Measurements from ENCODE around the gene DSP. TPM values are rescaled to one million over a fixed set of nuclear protein-coding genes. Genes with fewer than 3 reads are reported as not detected.

Gene DSP
- total RNA-seq, 1 experiment from 2014 or later, result 76.1 TPM

- no peak for DNase-seq (ENCODE audit: low spot score)
- no peak for ATAC-seq
- CTCF ChIA-PET, result no interaction called here
- Mint-ChIP-seq H3K9me3 (no peaks in the 10 kb centered on the region; the same call in 1 of the 2 replicates), H3K36me3 (no peaks in the 10 kb centered on the region), H3K4me3 (no peak overlapping the region), H3K27ac (no peak overlapping the region), H3K27me3 (ENCODE audit: low read depth) (no peaks in the 10 kb centered on the region; the same call in 1 of the 2 replicates), H3K4me1 (peaks cover 15% of the 10 kb centered on the region)
- POLR2A ChIA-PET, result no interaction called here
- no peak for TF ChIP-seq CREM (CRISPR knock-in tag; IDR thresholded peaks at IDR 0.05)
- no peak for TF ChIP-seq ZMAT4 (CRISPR knock-in tag; IDR thresholded peaks at IDR 0.05)
- TF ChIP-seq TEAD4 (CRISPR knock-in tag; IDR thresholded peaks at IDR 0.05), result no peak
- no peak for TF ChIP-seq TEAD1 (CRISPR knock-in tag; IDR thresholded peaks at IDR 0.05)
- TF ChIP-seq AFF4 (CRISPR knock-in tag; IDR thresholded peaks at IDR 0.05; ENCODE audit: borderline replicate concordance), result no peak
- TF ChIP-seq ZNF416 (CRISPR knock-in tag; IDR thresholded peaks at IDR 0.05), result no peak
- no peak for TF ChIP-seq ELF4 (CRISPR knock-in tag; IDR thresholded peaks at IDR 0.05; ENCODE audit: low read depth)
- TF ChIP-seq NR1H2 (CRISPR knock-in tag; IDR thresholded peaks at IDR 0.05), result no peak
- no peak for TF ChIP-seq AR (CRISPR knock-in tag; IDR thresholded peaks at IDR 0.05)
- no peak for TF ChIP-seq ZNF121 (CRISPR knock-in tag; IDR thresholded peaks at IDR 0.05)
- TF ChIP-seq NFE2L1 (CRISPR knock-in tag; IDR thresholded peaks at IDR 0.05), result no peak
- TF ChIP-seq NFYB (CRISPR knock-in tag; conservative IDR thresholded peaks at IDR 0.05; ENCODE audit: low read depth), result no peak
- TF ChIP-seq, protein P1, sequence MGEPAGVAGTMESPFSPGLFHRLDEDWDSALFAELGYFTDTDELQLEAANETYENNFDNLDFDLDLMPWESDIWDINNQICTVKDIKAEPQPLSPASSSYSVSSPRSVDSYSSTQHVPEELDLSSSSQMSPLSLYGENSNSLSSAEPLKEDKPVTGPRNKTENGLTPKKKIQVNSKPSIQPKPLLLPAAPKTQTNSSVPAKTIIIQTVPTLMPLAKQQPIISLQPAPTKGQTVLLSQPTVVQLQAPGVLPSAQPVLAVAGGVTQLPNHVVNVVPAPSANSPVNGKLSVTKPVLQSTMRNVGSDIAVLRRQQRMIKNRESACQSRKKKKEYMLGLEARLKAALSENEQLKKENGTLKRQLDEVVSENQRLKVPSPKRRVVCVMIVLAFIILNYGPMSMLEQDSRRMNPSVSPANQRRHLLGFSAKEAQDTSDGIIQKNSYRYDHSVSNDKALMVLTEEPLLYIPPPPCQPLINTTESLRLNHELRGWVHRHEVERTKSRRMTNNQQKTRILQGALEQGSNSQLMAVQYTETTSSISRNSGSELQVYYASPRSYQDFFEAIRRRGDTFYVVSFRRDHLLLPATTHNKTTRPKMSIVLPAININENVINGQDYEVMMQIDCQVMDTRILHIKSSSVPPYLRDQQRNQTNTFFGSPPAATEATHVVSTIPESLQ (CRISPR knock-in tag; IDR thresholded peaks at IDR 0.05), result no peak
- TF ChIP-seq E2F4 (CRISPR knock-in tag; IDR thresholded peaks at IDR 0.05; ENCODE audit: borderline replicate concordance, low read depth), result no peak
- TF ChIP-seq JAZF1 (CRISPR knock-in tag; IDR thresholded peaks at IDR 0.05), result no peak
- TF ChIP-seq RORB (CRISPR knock-in tag; IDR thresholded peaks at IDR 0.05), result no peak
These were observed 87.4 kb downstream of the DSP start for GRCh38 chr6:7628909-7629308.

DNA sequence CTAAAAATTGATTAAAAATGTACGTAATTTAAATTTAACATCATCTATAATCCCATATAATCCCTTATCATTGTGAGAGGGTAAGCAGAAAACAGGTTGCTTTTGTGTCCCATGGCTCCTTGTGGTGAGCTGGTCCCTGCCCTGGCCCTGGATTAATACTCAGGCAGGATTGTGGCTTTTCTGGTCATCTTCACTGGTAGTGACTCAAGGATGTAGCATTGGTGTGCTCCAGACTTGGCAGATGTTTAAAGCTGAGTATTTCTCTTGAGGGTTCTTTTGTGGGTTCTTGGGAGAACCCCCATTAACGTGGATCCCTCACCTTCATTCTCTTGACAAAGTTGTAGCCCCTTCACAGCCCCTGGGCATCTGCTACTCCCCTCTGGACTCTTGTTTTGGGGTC lies 87.8 kb downstream of the DSP start:
- ATAC-seq (no peak), DNase-seq (ENCODE audit: low spot score) (no peak)
- Mint-ChIP-seq H3K9me3 (no peaks in the 10 kb centered on the region; the same call in 1 of the 2 replicates), H3K36me3 (no peaks in the 10 kb centered on the region), H3K27ac (no peak overlapping the region), H3K27me3 (ENCODE audit: low read depth) (no peaks in the 10 kb centered on the region; the same call in 1 of the 2 replicates), H3K4me3 (no peak overlapping the region), H3K4me1 (peaks cover 12% of the 10 kb centered on the region)
- ChIA-PET POLR2A (no interaction called here), CTCF (interaction anchor here (0.7 kb wide), 1 partner anchor 13 kb away, joined by 3 read pairs; no protein-coding TSS in a partner anchor)
- TF ChIP-seq JUN (CRISPR knock-in tag; IDR thresholded peaks at IDR 0.05) (no peak), CREB1 (CRISPR knock-in tag; IDR thresholded peaks at IDR 0.05) (no peak), IRF1 (CRISPR knock-in tag; IDR thresholded peaks at IDR 0.05) (no peak), NFE2L1 (CRISPR knock-in tag; IDR thresholded peaks at IDR 0.05) (no peak), ZBTB21 (CRISPR knock-in tag; IDR thresholded peaks at IDR 0.05; ENCODE audit: borderline replicate concordance) (no peak), ZNF512 (CRISPR knock-in tag; IDR thresholded peaks at IDR 0.05; ENCODE audit: borderline replicate concordance) (no peak), ZNF219 (CRISPR knock-in tag; IDR thresholded peaks at IDR 0.05; ENCODE audit: borderline replicate concordance) (no peak), CDX4 (CRISPR knock-in tag; IDR thresholded peaks at IDR 0.05; ENCODE audit: borderline replicate concordance) (no peak)
